NB4 (cell line): ENCODE measurements around the gene MSH6.

ENCODE experiments used
- MAX ChIP-seq: IDR thresholded peaks from 2 replicates; pipeline ENCODE4 v1.6.1; 2011; ENCODE audit warnings: low read depth, low read length
- POLR2A ChIP-seq: IDR thresholded peaks from 2 replicates; pipeline ENCODE4 v1.6.1; 2011; ENCODE audit warnings: mild to moderate bottlenecking; ENCODE audit not compliant: insufficient read length; ENCODE audit errors: extremely low read depth
- TF ChIP-seq, protein P1 (sequence below): IDR thresholded peaks from one replicate; pipeline ENCODE4 v1.5.1; 2012; ENCODE audit warnings: low read depth, low read length

- TF ChIP-seq, protein P1, sequence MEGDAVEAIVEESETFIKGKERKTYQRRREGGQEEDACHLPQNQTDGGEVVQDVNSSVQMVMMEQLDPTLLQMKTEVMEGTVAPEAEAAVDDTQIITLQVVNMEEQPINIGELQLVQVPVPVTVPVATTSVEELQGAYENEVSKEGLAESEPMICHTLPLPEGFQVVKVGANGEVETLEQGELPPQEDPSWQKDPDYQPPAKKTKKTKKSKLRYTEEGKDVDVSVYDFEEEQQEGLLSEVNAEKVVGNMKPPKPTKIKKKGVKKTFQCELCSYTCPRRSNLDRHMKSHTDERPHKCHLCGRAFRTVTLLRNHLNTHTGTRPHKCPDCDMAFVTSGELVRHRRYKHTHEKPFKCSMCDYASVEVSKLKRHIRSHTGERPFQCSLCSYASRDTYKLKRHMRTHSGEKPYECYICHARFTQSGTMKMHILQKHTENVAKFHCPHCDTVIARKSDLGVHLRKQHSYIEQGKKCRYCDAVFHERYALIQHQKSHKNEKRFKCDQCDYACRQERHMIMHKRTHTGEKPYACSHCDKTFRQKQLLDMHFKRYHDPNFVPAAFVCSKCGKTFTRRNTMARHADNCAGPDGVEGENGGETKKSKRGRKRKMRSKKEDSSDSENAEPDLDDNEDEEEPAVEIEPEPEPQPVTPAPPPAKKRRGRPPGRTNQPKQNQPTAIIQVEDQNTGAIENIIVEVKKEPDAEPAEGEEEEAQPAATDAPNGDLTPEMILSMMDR: no peak
- TF ChIP-seq MAX (no peak), POLR2A (no peak)
Observed at GRCh38 chr2:47810850-47811249, 27.9 kb downstream of the MSH6 start.
